ENCODE measurements around the gene PACS1.
A peak's percentile ranks its signal among the peaks of the same experiment; 100 is the strongest.

The PACS1 gene

DNA sequence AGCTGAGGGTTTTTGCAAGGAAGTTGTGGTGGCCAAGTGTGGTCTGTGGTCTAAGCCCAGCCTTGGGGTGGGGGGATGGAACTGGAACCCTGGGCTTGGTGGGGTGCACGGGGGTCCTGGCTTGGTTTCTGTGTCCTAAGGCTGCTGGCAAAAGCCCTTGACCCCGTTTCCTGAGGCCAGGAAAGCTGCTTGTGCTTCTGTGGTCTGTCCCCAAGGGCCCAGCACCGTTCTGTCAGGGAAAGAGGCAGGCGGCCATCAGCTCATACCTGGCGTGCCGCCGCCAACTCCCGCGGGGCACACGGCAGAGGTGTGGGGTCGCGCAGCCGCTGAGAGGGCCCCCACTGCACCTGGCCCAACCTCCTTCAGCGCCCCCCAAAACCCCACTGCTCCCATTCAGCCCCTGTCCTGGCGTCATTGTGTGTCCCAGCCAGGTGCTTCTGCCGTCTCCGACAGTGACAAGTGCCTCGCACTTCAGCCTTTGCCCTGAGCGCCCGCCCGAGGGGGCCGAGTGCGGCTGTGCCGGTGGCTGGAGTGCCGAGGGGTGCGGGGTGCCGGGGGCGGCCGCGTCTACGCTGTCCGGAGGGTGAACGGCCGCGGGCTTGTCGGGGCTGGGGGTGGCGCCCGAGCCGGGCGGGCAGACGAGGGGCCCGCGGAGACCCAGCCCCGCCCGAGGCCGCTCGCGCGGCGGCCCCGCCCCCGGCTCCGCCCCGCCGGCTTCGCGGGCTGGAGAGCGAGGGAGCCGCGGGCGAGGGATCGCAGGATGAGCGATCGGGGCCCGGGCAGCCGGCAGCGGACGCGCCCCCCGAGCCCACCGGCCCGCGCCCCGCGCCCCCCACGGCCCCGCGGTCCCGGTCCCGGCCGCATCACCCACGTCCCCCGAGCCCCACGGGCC lies 207.6 kb downstream of the PACS1 start, which contains the start of gene CNIH2:
Gene CNIH2 (plus strand): TSS at position 705 of the 892 bp plus-strand sequence. CDS start 282 bp downstream, outside the sequence.
- no peaks in the 10 kb centered on the region for H3K9me3 ChIP-seq (ENCODE audit: low read length)
- H3K4me1 ChIP-seq (ENCODE audit: insufficient read depth, low read length, severe bottlenecking), result peaks cover 14% of the 10 kb centered on the region
- no peak within 1 kb of the TSS; the same call in 1 of the 2 replicates for H3K9ac ChIP-seq (ENCODE audit: low read length)
- no peak within 1 kb of the TSS for H3K27ac ChIP-seq (ENCODE audit: low read depth, low read length, poor library complexity, severe bottlenecking)
- TF ChIP-seq, protein P1, sequence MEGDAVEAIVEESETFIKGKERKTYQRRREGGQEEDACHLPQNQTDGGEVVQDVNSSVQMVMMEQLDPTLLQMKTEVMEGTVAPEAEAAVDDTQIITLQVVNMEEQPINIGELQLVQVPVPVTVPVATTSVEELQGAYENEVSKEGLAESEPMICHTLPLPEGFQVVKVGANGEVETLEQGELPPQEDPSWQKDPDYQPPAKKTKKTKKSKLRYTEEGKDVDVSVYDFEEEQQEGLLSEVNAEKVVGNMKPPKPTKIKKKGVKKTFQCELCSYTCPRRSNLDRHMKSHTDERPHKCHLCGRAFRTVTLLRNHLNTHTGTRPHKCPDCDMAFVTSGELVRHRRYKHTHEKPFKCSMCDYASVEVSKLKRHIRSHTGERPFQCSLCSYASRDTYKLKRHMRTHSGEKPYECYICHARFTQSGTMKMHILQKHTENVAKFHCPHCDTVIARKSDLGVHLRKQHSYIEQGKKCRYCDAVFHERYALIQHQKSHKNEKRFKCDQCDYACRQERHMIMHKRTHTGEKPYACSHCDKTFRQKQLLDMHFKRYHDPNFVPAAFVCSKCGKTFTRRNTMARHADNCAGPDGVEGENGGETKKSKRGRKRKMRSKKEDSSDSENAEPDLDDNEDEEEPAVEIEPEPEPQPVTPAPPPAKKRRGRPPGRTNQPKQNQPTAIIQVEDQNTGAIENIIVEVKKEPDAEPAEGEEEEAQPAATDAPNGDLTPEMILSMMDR (IDR thresholded peaks at IDR 0.05; ENCODE audit: low read length), result no peak
- no peak for TF ChIP-seq EZH2 (IDR thresholded peaks at IDR 0.05; ENCODE audit: borderline replicate concordance, low read length)
- H3K4me2 ChIP-seq (ENCODE audit: low read length), result peak within 1 kb of the TSS; percentile 61
- peaks cover 34% of the 10 kb centered on the region for H3K36me3 ChIP-seq (ENCODE audit: insufficient read depth, low read length)
- no peaks in the 10 kb centered on the region for H4K20me1 ChIP-seq (ENCODE audit: insufficient read depth, low read length)
- no peaks in the 10 kb centered on the region for H3K79me2 ChIP-seq (ENCODE audit: insufficient read depth, low read length)
- no peak within 1 kb of the TSS for H2AFZ ChIP-seq (ENCODE audit: low read length)
- no peaks in the 10 kb centered on the region for H3K9me2 ChIP-seq (ENCODE audit: low read depth, low read length)
- H3F3A ChIP-seq (ENCODE audit: insufficient read depth, low read length), result 0 out of 2 replicates have a peak, but pooled peaks cover 5% of the 10 kb centered on the region
- no peaks in the 10 kb centered on the region for H3K27me3 ChIP-seq (ENCODE audit: insufficient read depth, low read length)
- peak within 1 kb of the TSS; percentile 49 for H3K4me3 ChIP-seq (ENCODE audit: low read depth, low read length, poor library complexity, severe bottlenecking)

DNA sequence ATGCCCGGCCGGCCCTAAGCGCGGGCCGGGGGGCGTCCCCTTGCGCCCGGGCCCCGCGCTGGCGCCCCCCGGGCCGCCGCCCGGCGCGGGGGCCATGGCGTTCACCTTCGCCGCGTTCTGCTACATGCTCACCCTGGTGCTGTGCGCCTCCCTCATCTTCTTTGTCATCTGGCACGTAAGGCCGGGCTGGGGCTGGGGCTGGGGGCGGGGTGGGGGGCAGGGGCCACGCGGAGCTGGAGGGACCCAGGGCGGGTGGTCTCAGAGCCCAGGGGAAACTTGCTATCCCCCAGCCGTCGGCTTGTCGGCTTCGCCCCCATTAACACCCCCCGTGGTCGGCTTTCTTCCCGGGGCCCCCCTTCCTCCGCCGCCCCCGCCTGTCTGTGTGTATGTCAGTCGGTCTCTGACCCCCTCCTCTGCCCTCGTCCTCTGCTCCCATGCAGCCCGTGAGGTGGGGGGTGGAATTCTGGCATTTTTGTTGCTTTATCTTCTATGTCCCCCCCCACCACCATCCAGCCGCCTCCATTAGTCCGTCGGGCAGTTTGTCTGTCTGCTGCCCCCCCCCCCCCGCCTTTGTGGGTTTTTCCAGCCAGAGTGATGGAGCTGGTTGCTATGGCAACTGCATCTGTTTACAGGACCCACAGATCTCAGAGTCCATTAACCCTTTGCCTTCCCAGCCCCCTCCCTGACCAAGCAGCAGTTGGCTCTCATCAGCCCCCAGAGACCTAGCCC lies 208.5 kb downstream of the PACS1 start:
- Histone ChIP-seq H3K4me3 (ENCODE audit: low read depth, low read length, poor library complexity, severe bottlenecking) (no peak overlapping the region), H3K79me2 (ENCODE audit: insufficient read depth, low read length) (no peaks in the 10 kb centered on the region), H3K36me3 (ENCODE audit: insufficient read depth, low read length) (peaks cover 26% of the 10 kb centered on the region), H3F3A (ENCODE audit: insufficient read depth, low read length) (0 out of 2 replicates have a peak, but pooled peaks cover 5% of the 10 kb centered on the region), H2AFZ (ENCODE audit: low read length) (no peak overlapping the region), H3K9ac (ENCODE audit: low read length) (no peak overlapping the region), H3K9me3 (ENCODE audit: low read length) (no peaks in the 10 kb centered on the region), H4K20me1 (ENCODE audit: insufficient read depth, low read length) (no peaks in the 10 kb centered on the region), H3K4me1 (ENCODE audit: insufficient read depth, low read length, severe bottlenecking) (peaks cover 18% of the 10 kb centered on the region), H3K9me2 (ENCODE audit: low read depth, low read length) (no peaks in the 10 kb centered on the region), H3K4me2 (ENCODE audit: low read length) (peak overlapping the region; percentile 27; the same call in 1 of the 2 replicates), H3K27me3 (ENCODE audit: insufficient read depth, low read length) (no peaks in the 10 kb centered on the region), H3K27ac (ENCODE audit: low read depth, low read length, poor library complexity, severe bottlenecking) (no peak overlapping the region)
- TF ChIP-seq EZH2 (IDR thresholded peaks at IDR 0.05; ENCODE audit: borderline replicate concordance, low read length), result no peak
- TF ChIP-seq, protein P1 (IDR thresholded peaks at IDR 0.05; ENCODE audit: low read length), result no peak

DNA sequence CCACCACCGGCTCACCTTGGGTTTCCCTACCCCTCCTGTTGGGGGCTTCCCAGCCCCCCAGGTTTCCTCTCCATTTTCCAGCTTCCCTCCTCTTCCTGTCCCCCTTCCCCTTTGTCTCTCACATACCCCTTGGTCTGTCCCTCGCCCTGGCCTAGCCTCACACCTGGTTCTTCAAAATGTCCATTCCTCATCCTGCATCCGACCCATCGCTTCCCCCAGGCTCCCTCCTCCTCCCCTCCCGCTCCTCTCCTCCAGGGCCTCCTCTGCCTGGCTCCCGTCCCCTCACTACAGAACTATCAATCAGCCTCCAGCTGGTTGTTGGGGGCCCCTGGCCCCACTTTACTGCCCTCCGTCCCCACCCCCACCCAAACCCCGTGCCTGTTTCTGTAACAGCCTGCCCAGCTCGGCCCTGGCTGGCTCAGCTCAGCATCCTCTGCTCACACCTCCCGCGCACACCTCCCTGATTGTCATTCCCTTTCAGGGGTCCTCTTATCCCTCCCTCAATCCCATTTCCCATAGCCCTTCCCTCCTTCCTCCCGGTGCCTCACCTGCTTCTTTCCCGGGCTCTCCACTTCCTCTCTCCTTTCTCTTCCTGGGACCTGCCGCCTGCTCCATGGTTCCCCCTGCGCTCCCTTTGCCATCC lies 209.1 kb downstream of the PACS1 start:
- Histone ChIP-seq H3K9me2 (ENCODE audit: low read depth, low read length) (no peaks in the 10 kb centered on the region), H3K4me3 (ENCODE audit: low read depth, low read length, poor library complexity, severe bottlenecking) (no peak overlapping the region), H3K4me1 (ENCODE audit: insufficient read depth, low read length, severe bottlenecking) (peaks cover 18% of the 10 kb centered on the region), H3K4me2 (ENCODE audit: low read length) (no peak overlapping the region), H4K20me1 (ENCODE audit: insufficient read depth, low read length) (no peaks in the 10 kb centered on the region), H3K9ac (ENCODE audit: low read length) (no peak overlapping the region), H3K27ac (ENCODE audit: low read depth, low read length, poor library complexity, severe bottlenecking) (no peak overlapping the region), H2AFZ (ENCODE audit: low read length) (no peak overlapping the region), H3F3A (ENCODE audit: insufficient read depth, low read length) (0 out of 2 replicates have a peak, but pooled peaks cover 5% of the 10 kb centered on the region), H3K79me2 (ENCODE audit: insufficient read depth, low read length) (no peaks in the 10 kb centered on the region), H3K27me3 (ENCODE audit: insufficient read depth, low read length) (no peaks in the 10 kb centered on the region), H3K36me3 (ENCODE audit: insufficient read depth, low read length) (peaks cover 19% of the 10 kb centered on the region), H3K9me3 (ENCODE audit: low read length) (no peaks in the 10 kb centered on the region)
- TF ChIP-seq EZH2 (IDR thresholded peaks at IDR 0.05; ENCODE audit: borderline replicate concordance, low read length), result no peak
- TF ChIP-seq, protein P1 (IDR thresholded peaks at IDR 0.05; ENCODE audit: low read length), result no peak

Data from OCI-LY1 (cell line).